ENCODE results near the gene PRSS2. TPM values are rescaled to one million over a fixed set of nuclear protein-coding genes. Genes with fewer than 3 reads are reported as not detected.

The PRSS2 gene
- total RNA-seq, 1 experiment from 2014 or later, result 22.4 TPM

DNA sequence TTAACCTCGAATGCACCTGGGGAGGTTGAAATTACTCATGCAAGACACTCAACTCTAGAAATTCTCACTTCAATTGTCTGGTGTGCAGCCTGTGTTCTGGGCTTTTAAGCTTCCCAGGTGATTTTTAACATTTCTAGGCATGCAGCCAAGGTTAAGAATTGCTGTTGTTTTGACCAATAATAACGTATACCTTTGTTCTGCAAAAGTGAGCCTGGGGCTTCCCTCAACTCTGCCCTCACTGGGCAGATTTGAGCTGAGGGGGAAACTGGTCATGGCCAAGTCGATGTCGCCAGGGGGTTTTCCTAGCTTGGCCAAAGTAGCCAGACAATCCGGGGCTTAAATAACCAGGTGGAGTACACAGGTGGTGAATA is 568 bp downstream of the PRSS2 start:
- in situ Hi-C loops (cut with HindIII; ENCODE audit: low pct_unique_long_range_greater_than_20kb, low sequenced_read_pairs) (no loop called here), intact Hi-C loops (cut with micrococcal nuclease; ENCODE audit: unreplicated experiment) (no loop called here)
- Histone ChIP-seq H3K36me3 (ENCODE audit: control insufficient read depth, insufficient read depth, low read length) (no peaks in the 10 kb centered on the region), H3K4me1 (ENCODE audit: control insufficient read depth, insufficient read depth, low read length) (no peaks in the 10 kb centered on the region), H3K27ac (ENCODE audit: low read length) (no peak overlapping the region), H3K4me3 (ENCODE audit: low read depth in 2 of 2, low read length in 2 of 2) (no peak overlapping the region), H3K27me3 (ENCODE audit: control insufficient read depth, insufficient read depth, low read length) (no peaks in the 10 kb centered on the region), H3K9me3 (ENCODE audit: control insufficient read depth, insufficient read depth, low read depth, low read length) (no peaks in the 10 kb centered on the region)
- TF ChIP-seq, protein P1, sequence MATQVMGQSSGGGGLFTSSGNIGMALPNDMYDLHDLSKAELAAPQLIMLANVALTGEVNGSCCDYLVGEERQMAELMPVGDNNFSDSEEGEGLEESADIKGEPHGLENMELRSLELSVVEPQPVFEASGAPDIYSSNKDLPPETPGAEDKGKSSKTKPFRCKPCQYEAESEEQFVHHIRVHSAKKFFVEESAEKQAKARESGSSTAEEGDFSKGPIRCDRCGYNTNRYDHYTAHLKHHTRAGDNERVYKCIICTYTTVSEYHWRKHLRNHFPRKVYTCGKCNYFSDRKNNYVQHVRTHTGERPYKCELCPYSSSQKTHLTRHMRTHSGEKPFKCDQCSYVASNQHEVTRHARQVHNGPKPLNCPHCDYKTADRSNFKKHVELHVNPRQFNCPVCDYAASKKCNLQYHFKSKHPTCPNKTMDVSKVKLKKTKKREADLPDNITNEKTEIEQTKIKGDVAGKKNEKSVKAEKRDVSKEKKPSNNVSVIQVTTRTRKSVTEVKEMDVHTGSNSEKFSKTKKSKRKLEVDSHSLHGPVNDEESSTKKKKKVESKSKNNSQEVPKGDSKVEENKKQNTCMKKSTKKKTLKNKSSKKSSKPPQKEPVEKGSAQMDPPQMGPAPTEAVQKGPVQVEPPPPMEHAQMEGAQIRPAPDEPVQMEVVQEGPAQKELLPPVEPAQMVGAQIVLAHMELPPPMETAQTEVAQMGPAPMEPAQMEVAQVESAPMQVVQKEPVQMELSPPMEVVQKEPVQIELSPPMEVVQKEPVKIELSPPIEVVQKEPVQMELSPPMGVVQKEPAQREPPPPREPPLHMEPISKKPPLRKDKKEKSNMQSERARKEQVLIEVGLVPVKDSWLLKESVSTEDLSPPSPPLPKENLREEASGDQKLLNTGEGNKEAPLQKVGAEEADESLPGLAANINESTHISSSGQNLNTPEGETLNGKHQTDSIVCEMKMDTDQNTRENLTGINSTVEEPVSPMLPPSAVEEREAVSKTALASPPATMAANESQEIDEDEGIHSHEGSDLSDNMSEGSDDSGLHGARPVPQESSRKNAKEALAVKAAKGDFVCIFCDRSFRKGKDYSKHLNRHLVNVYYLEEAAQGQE (IDR thresholded peaks at IDR 0.05; ENCODE audit: insufficient read depth in 1 of 2, low read depth in 2 of 2, low read length in 1 of 2), result no peak
- TF ChIP-seq SIN3A (IDR thresholded peaks at IDR 0.05; ENCODE audit: borderline replicate concordance, insufficient read depth, low read depth, low read length), result no peak
- no peak for TF ChIP-seq POLR2AphosphoS5 (IDR thresholded peaks at IDR 0.05; ENCODE audit: low read depth, low read length)
- no peak for TF ChIP-seq TCF7L2 (IDR thresholded peaks at IDR 0.05; ENCODE audit: low read depth, low read length)
- TF ChIP-seq CTCF (IDR thresholded peaks at IDR 0.05), result no peak
- ATAC-seq, result no peak
- no TSS peak for BruUV-seq (replicated peaks)
- POLR2A ChIA-PET, result no interaction called here
- CTCF ChIA-PET, result no interaction called here
- DNase-seq (ENCODE audit: low read depth, low spot score), result no peak

GRCh38 chr7:142772051-142772450 is 1.3 kb downstream of the PRSS2 start:
- intact Hi-C loops (cut with micrococcal nuclease; ENCODE audit: unreplicated experiment) (no loop called here), in situ Hi-C loops (cut with HindIII; ENCODE audit: low pct_unique_long_range_greater_than_20kb, low sequenced_read_pairs) (no loop called here)
- Histone ChIP-seq H3K9me3 (ENCODE audit: control insufficient read depth, insufficient read depth, low read depth, low read length) (no peaks in the 10 kb centered on the region), H3K27me3 (ENCODE audit: control insufficient read depth, insufficient read depth, low read length) (no peaks in the 10 kb centered on the region), H3K36me3 (ENCODE audit: control insufficient read depth, insufficient read depth, low read length) (no peaks in the 10 kb centered on the region), H3K27ac (ENCODE audit: low read length) (no peak overlapping the region), H3K4me1 (ENCODE audit: control insufficient read depth, insufficient read depth, low read length) (no peaks in the 10 kb centered on the region), H3K4me3 (ENCODE audit: low read depth in 2 of 2, low read length in 2 of 2) (no peak overlapping the region)
- CTCF ChIA-PET, result no interaction called here
- BruUV-seq (replicated peaks), result no TSS peak
- no peak for ATAC-seq
- TF ChIP-seq CTCF (IDR thresholded peaks at IDR 0.05) (no peak), TCF7L2 (IDR thresholded peaks at IDR 0.05; ENCODE audit: low read depth, low read length) (no peak), POLR2AphosphoS5 (IDR thresholded peaks at IDR 0.05; ENCODE audit: low read depth, low read length) (no peak), SIN3A (IDR thresholded peaks at IDR 0.05; ENCODE audit: borderline replicate concordance, insufficient read depth, low read depth, low read length) (no peak)
- TF ChIP-seq, protein P1 (IDR thresholded peaks at IDR 0.05; ENCODE audit: insufficient read depth in 1 of 2, low read depth in 2 of 2, low read length in 1 of 2), result no peak
- POLR2A ChIA-PET, result no interaction called here
- DNase-seq (ENCODE audit: low read depth, low spot score), result no peak
